Measurements from ENCODE around the gene LITAFD.
"Not testable (repeated sequence)": the region's sequence is repeated elsewhere in the genome, so short reads cannot be mapped to it uniquely, and the experiment has no call there.

Gene LITAFD

GRCh38 chr16:8915722-8916301 lies 33.7 kb downstream of the LITAFD start:
- no peak for DNase-seq
- Histone ChIP-seq H3K18ac (ENCODE audit: low read length) (no peak overlapping the region), H3K9me3 (ENCODE audit: insufficient read depth, low read depth, low read length) (no peaks in the 10 kb centered on the region), H3K14ac (ENCODE audit: low read length) (no peak overlapping the region), H3K36me3 (ENCODE audit: control insufficient read depth in 1 of 2, insufficient read depth in 2 of 2, low read length in 2 of 2) (peaks cover 28 to 46% of the 10 kb centered on the region in 2 experiments), H3K4me1 (ENCODE audit: control insufficient read depth in 1 of 2, insufficient read depth in 2 of 2, low read length in 2 of 2) (peaks cover 4 to 10% of the 10 kb centered on the region in 2 experiments), H3K79me1 (ENCODE audit: low read length) (no peaks in the 10 kb centered on the region), H3K27me3 (ENCODE audit: insufficient read depth, low read length) (no peaks in the 10 kb centered on the region), H4K91ac (ENCODE audit: low read depth, low read length) (no peak overlapping the region), H3K4ac (ENCODE audit: low read depth, low read length) (no peak overlapping the region), H2BK5ac (ENCODE audit: low read depth, low read length, poor library complexity) (no peak overlapping the region), H2AK5ac (ENCODE audit: low read length) (no peak overlapping the region), H2AFZ (ENCODE audit: insufficient read depth, low read length, poor library complexity) (no peak overlapping the region), H3K9ac (ENCODE audit: low read length) (no peak overlapping the region), H3K4me2 (ENCODE audit: low read length) (no peak overlapping the region), H4K12ac (ENCODE audit: low read depth, low read length) (no peak overlapping the region), H3K79me2 (ENCODE audit: control insufficient read depth, insufficient read depth, low read length, poor library complexity) (no peaks in the 10 kb centered on the region), H3K23ac (ENCODE audit: low read length) (no peak overlapping the region), H3K27ac (ENCODE audit: low read depth, low read length) (no peak overlapping the region), H3K4me3 (ENCODE audit: low read depth, low read length) (no peak overlapping the region), H2BK120ac (ENCODE audit: insufficient read depth, low read length, poor library complexity) (no peak overlapping the region), H4K8ac (ENCODE audit: low read depth, low read length) (no peak overlapping the region), H2BK12ac (ENCODE audit: low read length) (no peak overlapping the region)
- no CpG with 5 or more reads among the region's 7 CpGs for WGBS (ENCODE audit: extremely low coverage, insufficient coverage, insufficient read length)

DNA sequence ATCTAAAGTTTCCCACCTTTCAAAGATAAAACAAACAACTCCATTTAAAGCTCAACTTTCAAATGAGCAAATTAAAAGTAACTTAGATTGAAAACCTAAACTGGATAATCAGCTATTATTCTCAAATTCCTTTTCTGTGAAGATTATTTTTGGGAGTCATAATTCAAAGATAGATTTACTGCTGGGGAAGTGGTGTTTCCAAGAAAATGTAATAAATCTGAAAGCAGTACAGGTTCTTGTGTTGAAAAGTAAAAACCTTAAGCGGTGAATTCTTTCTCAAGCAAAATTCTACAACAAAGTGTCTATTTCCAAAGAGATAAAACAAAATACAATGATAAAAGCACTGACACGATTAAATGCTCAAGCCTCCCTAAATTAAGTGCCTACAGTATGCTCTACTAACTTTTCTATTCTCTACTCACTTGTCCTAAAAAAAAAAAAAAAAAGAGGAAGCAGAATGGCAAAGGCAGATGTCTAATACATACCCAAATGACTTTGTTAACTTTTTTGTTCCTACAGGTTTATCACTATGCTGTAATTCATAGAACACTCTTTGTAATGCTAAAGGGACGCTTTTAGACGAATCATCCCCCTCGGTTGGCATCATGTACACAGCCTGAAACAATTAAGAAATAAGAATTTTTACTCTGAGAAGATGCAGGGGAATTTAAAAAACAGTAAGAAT lies 34.5 kb downstream of the LITAFD start:
- no peak overlapping the region for H4K12ac ChIP-seq (ENCODE audit: low read depth, low read length)
- no peak overlapping the region for H2BK120ac ChIP-seq (ENCODE audit: insufficient read depth, low read length, poor library complexity)
- no peak for DNase-seq
- H3K27me3 ChIP-seq (ENCODE audit: insufficient read depth, low read length), result no peaks in the 10 kb centered on the region
- H3K27ac ChIP-seq (ENCODE audit: low read depth, low read length), result no peak overlapping the region
- H2BK12ac ChIP-seq (ENCODE audit: low read length), result no peak overlapping the region
- no peak overlapping the region for H2AFZ ChIP-seq (ENCODE audit: insufficient read depth, low read length, poor library complexity)
- H3K79me2 ChIP-seq (ENCODE audit: control insufficient read depth, insufficient read depth, low read length, poor library complexity), result no peaks in the 10 kb centered on the region
- H3K23ac ChIP-seq (ENCODE audit: low read length), result no peak overlapping the region
- no peak overlapping the region for H3K14ac ChIP-seq (ENCODE audit: low read length)
- WGBS (ENCODE audit: extremely low coverage, insufficient coverage, insufficient read length), result no CpG with 5 or more reads among the region's 5 CpGs
- H4K91ac ChIP-seq (ENCODE audit: low read depth, low read length), result no peak overlapping the region
- no peaks in the 10 kb centered on the region for H3K79me1 ChIP-seq (ENCODE audit: low read length)
- no peak overlapping the region for H3K4me2 ChIP-seq (ENCODE audit: low read length)
- no peak overlapping the region for H4K8ac ChIP-seq (ENCODE audit: low read depth, low read length)
- H3K18ac ChIP-seq (ENCODE audit: low read length), result no peak overlapping the region
- no peaks in the 10 kb centered on the region for H3K9me3 ChIP-seq (ENCODE audit: insufficient read depth, low read depth, low read length)
- H3K9ac ChIP-seq (ENCODE audit: low read length), result no peak overlapping the region
- H3K4me3 ChIP-seq (ENCODE audit: low read depth, low read length), result no peak overlapping the region
- peaks cover 32 to 45% of the 10 kb centered on the region in 2 experiments for H3K36me3 ChIP-seq (ENCODE audit: control insufficient read depth in 1 of 2, insufficient read depth in 2 of 2, low read length in 2 of 2)
- no peak overlapping the region for H2BK5ac ChIP-seq (ENCODE audit: low read depth, low read length, poor library complexity)
- H3K4ac ChIP-seq (ENCODE audit: low read depth, low read length), result no peak overlapping the region
- no peak overlapping the region for H2AK5ac ChIP-seq (ENCODE audit: low read length)
- peaks cover 4 to 5% of the 10 kb centered on the region in 2 experiments for H3K4me1 ChIP-seq (ENCODE audit: control insufficient read depth in 1 of 2, insufficient read depth in 2 of 2, low read length in 2 of 2)

DNA sequence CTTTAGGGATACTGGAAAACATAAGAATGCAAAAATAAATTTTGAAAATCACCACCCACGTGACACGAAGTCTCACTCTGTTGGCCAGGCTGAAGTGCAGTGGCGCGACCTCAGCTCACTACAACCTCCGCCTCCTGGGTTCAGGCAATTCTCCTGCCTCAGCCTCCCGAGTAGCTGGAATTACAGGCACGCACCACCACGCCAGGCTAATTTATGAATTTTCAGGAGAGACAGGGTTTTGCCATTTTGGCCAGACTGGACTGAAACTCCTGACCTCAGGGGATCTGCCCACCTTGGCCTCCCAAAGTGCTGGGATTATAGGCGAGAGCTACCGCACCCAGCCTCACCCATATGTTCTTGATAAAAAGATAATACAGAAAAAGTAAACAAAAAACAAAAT lies 35.2 kb downstream of the LITAFD start:
- not testable (repeated sequence) for H3K14ac ChIP-seq (ENCODE audit: low read length); H2AK5ac ChIP-seq (ENCODE audit: low read length); H2AFZ ChIP-seq (ENCODE audit: insufficient read depth, low read length, poor library complexity); H3K9ac ChIP-seq (ENCODE audit: low read length); H4K91ac ChIP-seq (ENCODE audit: low read depth, low read length); H3K23ac ChIP-seq (ENCODE audit: low read length); H2BK120ac ChIP-seq (ENCODE audit: insufficient read depth, low read length, poor library complexity); H3K79me2 ChIP-seq (ENCODE audit: control insufficient read depth, insufficient read depth, low read length, poor library complexity); H3K9me3 ChIP-seq (ENCODE audit: insufficient read depth, low read depth, low read length); H3K27me3 ChIP-seq (ENCODE audit: insufficient read depth, low read length); H2BK5ac ChIP-seq (ENCODE audit: low read depth, low read length, poor library complexity); H4K12ac ChIP-seq (ENCODE audit: low read depth, low read length); H2BK12ac ChIP-seq (ENCODE audit: low read length); H4K8ac ChIP-seq (ENCODE audit: low read depth, low read length); H3K4me1 ChIP-seq (ENCODE audit: control insufficient read depth in 1 of 2, insufficient read depth in 2 of 2, low read length in 2 of 2); H3K4me2 ChIP-seq (ENCODE audit: low read length); H3K4ac ChIP-seq (ENCODE audit: low read depth, low read length); H3K4me3 ChIP-seq (ENCODE audit: low read depth, low read length); H3K79me1 ChIP-seq (ENCODE audit: low read length); H3K27ac ChIP-seq (ENCODE audit: low read depth, low read length); H3K18ac ChIP-seq (ENCODE audit: low read length); DNase-seq
- no CpG with 5 or more reads among the region's 10 CpGs for WGBS (ENCODE audit: extremely low coverage, insufficient coverage, insufficient read length)
- peaks cover 38 to 51% of the 10 kb centered on the region in 2 experiments for H3K36me3 ChIP-seq (ENCODE audit: control insufficient read depth in 1 of 2, insufficient read depth in 2 of 2, low read length in 2 of 2)

GRCh38 chr16:8919089-8919933 lies 37.2 kb downstream of the LITAFD start:
- Histone ChIP-seq H3K79me2 (ENCODE audit: control insufficient read depth, insufficient read depth, low read length, poor library complexity) (no peaks in the 10 kb centered on the region), H2AK5ac (ENCODE audit: low read length) (no peak overlapping the region), H3K4me3 (ENCODE audit: low read depth, low read length) (no peak overlapping the region), H3K79me1 (ENCODE audit: low read length) (no peaks in the 10 kb centered on the region), H4K91ac (ENCODE audit: low read depth, low read length) (no peak overlapping the region), H2BK120ac (ENCODE audit: insufficient read depth, low read length, poor library complexity) (no peak overlapping the region), H3K9ac (ENCODE audit: low read length) (no peak overlapping the region), H3K23ac (ENCODE audit: low read length) (no peak overlapping the region), H2BK5ac (ENCODE audit: low read depth, low read length, poor library complexity) (no peak overlapping the region), H2BK12ac (ENCODE audit: low read length) (no peak overlapping the region), H3K36me3 (ENCODE audit: control insufficient read depth in 1 of 2, insufficient read depth in 2 of 2, low read length in 2 of 2) (peaks cover 42 to 53% of the 10 kb centered on the region in 2 experiments), H4K12ac (ENCODE audit: low read depth, low read length) (no peak overlapping the region), H2AFZ (ENCODE audit: insufficient read depth, low read length, poor library complexity) (no peak overlapping the region), H3K14ac (ENCODE audit: low read length) (no peak overlapping the region), H3K4me2 (ENCODE audit: low read length) (no peak overlapping the region), H4K8ac (ENCODE audit: low read depth, low read length) (no peak overlapping the region), H3K9me3 (ENCODE audit: insufficient read depth, low read depth, low read length) (no peaks in the 10 kb centered on the region), H3K27me3 (ENCODE audit: insufficient read depth, low read length) (no peaks in the 10 kb centered on the region), H3K27ac (ENCODE audit: low read depth, low read length) (no peak overlapping the region), H3K4me1 (ENCODE audit: control insufficient read depth in 1 of 2, insufficient read depth in 2 of 2, low read length in 2 of 2) (no peaks in the 10 kb centered on the region), H3K18ac (ENCODE audit: low read length) (no peak overlapping the region), H3K4ac (ENCODE audit: low read depth, low read length) (no peak overlapping the region)
- no CpG with 5 or more reads among the region's 18 CpGs for WGBS (ENCODE audit: extremely low coverage, insufficient coverage, insufficient read length)
- DNase-seq, result no peak

Data from trophoblast cell (in vitro differentiated cells and primary cell).